GM18508 (cell line): Measurements from ENCODE around the gene RRBP1.

Experiments used
- ATAC-seq: cut with Tn5 transposase; IDR thresholded peaks from one replicate; pipeline ENCODE4 v1.9.1; 2021; ENCODE audit warnings: moderate number of reproducible peaks; ENCODE audit not compliant: insufficient read depth, unreplicated experiment

RRBP1 gene

GRCh38 chr20:17683218-17684076 is 1.4 kb upstream of the RRBP1 start:
- ATAC-seq, result no peak

GRCh38 chr20:17682889-17683198 is 802 bp upstream of the RRBP1 start:
- no peak for ATAC-seq

GRCh38 chr20:17681726-17682102 is 328 bp downstream of the RRBP1 start:
- no peak for ATAC-seq

GRCh38 chr20:17680836-17681725 is 961 bp downstream of the RRBP1 start:
- ATAC-seq, result no peak

GRCh38 chr20:17679941-17680835 is 1.9 kb downstream of the RRBP1 start:
- ATAC-seq, result no peak

GRCh38 chr20:17678886-17679285 is 3.2 kb downstream of the RRBP1 start:
- no peak for ATAC-seq

- ATAC-seq, result no peak
These were observed 3.7 kb downstream of the RRBP1 start for GRCh38 chr20:17678295-17678694.

- no peak for ATAC-seq
These were observed 5.1 kb downstream of the RRBP1 start for GRCh38 chr20:17676942-17677341.

- ATAC-seq, result no peak
These were observed 5.7 kb downstream of the RRBP1 start for GRCh38 chr20:17676378-17676759.

GRCh38 chr20:17675519-17676377 is 6.3 kb downstream of the RRBP1 start:
- ATAC-seq, result no peak

- ATAC-seq, result no peak
These were observed 7.1 kb downstream of the RRBP1 start for GRCh38 chr20:17674722-17675518.

- no peak for ATAC-seq
These were observed 9.0 kb downstream of the RRBP1 start for GRCh38 chr20:17673084-17673483.

- ATAC-seq, result no peak
These were observed 10.5 kb downstream of the RRBP1 start for GRCh38 chr20:17671565-17671964.

- ATAC-seq, result no peak
These were observed 11.0 kb downstream of the RRBP1 start for GRCh38 chr20:17671011-17671410.

GRCh38 chr20:17669306-17669931 is 12.6 kb downstream of the RRBP1 start:
- ATAC-seq, result no peak

- no peak for ATAC-seq
These were observed 13.6 kb downstream of the RRBP1 start for GRCh38 chr20:17668432-17668831.

GRCh38 chr20:17667445-17667844 is 14.6 kb downstream of the RRBP1 start:
- no peak for ATAC-seq

GRCh38 chr20:17666481-17666880 is 15.6 kb downstream of the RRBP1 start:
- no peak for ATAC-seq
